ENCODE results near the gene SH2D4B.
"Not testable (repeated sequence)": the region's sequence is repeated elsewhere in the genome, so short reads cannot be mapped to it uniquely, and the experiment has no call there.

SH2D4B gene

DNA sequence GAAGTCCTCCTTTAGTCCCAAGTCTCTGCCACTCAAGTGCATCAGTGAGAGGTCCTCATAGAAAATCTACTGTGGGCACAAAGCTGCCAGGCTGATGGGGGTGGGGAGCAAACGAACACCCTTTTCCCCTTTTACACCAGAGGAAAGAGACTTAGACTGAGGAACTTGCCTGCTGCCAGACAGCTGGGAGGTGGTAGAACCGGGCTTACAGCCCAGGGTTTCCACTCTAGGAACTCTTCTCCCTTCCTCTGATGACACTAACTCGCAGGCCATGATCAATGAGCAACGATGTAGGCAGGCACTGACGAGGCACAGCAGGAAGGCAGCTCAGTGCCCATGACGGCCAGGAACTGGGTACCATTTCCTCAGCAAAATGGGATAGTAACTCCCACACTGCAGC is 11.0 kb upstream of the SH2D4B start:
- no peak for DNase-seq (ENCODE audit: low read depth)
- no peak overlapping the region for H3K4me3 ChIP-seq (replicated peaks; ENCODE audit: low read depth, low read length)
- TF ChIP-seq, protein P1, sequence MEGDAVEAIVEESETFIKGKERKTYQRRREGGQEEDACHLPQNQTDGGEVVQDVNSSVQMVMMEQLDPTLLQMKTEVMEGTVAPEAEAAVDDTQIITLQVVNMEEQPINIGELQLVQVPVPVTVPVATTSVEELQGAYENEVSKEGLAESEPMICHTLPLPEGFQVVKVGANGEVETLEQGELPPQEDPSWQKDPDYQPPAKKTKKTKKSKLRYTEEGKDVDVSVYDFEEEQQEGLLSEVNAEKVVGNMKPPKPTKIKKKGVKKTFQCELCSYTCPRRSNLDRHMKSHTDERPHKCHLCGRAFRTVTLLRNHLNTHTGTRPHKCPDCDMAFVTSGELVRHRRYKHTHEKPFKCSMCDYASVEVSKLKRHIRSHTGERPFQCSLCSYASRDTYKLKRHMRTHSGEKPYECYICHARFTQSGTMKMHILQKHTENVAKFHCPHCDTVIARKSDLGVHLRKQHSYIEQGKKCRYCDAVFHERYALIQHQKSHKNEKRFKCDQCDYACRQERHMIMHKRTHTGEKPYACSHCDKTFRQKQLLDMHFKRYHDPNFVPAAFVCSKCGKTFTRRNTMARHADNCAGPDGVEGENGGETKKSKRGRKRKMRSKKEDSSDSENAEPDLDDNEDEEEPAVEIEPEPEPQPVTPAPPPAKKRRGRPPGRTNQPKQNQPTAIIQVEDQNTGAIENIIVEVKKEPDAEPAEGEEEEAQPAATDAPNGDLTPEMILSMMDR (IDR thresholded peaks at IDR 0.05; ENCODE audit: low read length, missing control alignments), result no peak

DNA sequence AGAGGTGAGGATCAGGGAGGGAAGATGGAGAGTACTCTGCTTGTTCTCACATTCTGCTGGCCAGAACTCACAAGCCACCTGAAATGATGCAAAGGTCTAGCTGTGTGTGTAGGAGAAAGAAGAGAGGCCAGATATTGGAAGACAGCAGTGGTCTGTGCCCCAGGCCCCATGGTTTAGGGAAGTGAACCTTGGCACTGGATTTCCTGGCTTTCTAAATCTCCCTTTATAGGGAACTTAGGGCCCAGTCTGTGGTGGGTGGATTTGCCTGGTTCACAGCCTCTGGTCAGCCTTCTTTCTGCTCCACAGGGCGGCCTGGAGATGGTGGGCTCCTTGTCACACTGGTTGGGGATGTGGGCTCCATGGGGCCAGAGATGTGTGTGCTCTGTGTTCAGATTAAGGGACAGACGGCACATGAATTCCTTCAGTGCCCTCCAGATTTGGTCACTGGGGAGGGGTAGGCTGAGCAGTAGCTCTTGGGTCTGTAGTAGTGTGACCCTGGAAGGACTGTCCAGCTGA is 9.5 kb upstream of the SH2D4B start:
- DNase-seq (ENCODE audit: low read depth), result no peak
- no peak overlapping the region for H3K4me3 ChIP-seq (replicated peaks; ENCODE audit: low read depth, low read length)
- TF ChIP-seq, protein P1 (IDR thresholded peaks at IDR 0.05; ENCODE audit: low read length, missing control alignments), result no peak

DNA sequence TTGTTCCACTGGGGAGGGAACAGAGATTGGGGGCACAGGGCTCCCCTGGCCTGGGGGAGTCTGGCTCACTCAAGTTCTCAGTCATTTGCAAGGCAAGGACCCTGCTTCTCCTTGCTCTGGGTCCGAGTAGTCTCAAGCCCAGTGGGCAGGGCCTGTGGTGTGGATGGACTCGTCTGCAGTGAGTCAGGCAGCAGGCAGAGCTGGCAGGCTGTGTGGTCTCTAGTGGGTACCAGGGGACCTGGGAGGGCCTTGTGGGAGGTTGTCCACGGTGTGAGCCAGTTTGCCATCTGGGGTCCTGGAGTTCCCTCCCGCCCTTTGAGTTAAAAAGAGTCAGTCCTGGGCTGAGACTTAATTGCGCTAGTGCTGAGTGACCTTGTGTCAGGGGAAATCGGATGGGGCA is 8.8 kb upstream of the SH2D4B start:
- no peak for DNase-seq (ENCODE audit: low read depth)
- TF ChIP-seq, protein P1 (IDR thresholded peaks at IDR 0.05; ENCODE audit: low read length, missing control alignments), result no peak
- H3K4me3 ChIP-seq (replicated peaks; ENCODE audit: low read depth, low read length), result no peak overlapping the region

DNA sequence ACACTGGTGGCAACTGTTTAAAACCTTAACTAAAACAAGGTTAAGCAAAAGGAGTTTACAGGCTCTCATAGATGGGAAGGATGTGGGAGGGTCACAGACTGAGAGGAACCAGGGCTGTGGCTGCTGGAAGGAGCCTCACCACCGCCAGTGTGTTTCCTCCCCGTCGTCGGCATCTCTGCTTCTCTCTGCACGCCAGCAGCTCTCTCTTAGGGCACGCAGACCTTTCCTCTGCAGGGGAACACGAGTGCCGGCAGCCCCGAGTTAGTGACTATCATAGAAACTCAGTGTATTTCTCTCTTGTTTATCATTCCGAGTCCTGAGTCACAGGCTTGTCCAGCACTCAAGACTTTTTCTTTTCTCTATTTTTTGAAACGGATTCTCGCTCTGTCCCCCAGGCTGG is 8.1 kb upstream of the SH2D4B start:
- DNase-seq (ENCODE audit: low read depth), result no peak
- TF ChIP-seq, protein P1 (IDR thresholded peaks at IDR 0.05; ENCODE audit: low read length, missing control alignments), result no peak
- H3K4me3 ChIP-seq (replicated peaks; ENCODE audit: low read depth, low read length), result no peak overlapping the region

DNA sequence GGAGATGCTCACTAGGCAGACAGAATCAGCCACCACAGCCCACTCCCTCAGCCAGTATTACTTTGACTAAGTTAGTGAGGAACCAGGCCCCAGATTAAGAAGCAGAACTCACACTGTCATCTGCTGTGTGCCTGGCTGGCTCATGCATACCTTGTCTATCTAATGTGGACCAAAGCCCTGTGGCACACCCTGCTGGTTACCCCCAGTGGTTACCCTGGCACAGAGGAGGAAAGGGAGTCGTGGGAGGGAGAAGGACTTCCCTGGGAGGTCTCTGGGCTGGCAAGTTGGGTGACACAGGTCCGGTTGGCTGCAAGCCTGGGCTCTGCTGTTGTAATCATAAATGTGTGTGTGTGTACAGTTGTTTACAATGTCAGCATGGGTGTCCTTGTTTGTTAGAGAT is 7.5 kb upstream of the SH2D4B start:
- peak; percentile 55 for DNase-seq (ENCODE audit: low read depth)
- H3K4me3 ChIP-seq (replicated peaks; ENCODE audit: low read depth, low read length), result no peak overlapping the region
- TF ChIP-seq, protein P1 (IDR thresholded peaks at IDR 0.05; ENCODE audit: low read length, missing control alignments), result peak; percentile 39

DNA sequence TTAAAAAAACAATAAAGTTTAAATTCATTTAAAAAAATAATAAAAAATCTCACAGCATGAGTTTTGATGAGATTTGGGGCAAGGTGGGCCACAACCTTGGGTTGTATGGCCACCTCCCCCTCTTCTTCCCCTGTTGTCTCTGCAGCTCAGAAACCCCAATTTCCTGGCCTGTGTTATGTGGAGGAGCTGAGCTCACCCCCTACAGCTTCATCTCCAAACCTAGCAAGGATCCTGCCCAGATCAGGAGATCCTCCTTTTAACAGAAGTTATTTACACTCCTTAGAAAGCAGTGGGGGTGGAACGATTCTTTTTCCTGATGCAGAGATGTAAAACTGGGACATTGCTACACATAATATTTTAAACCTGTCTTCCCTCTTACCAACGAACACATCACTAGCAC is 6.9 kb upstream of the SH2D4B start:
- H3K4me3 ChIP-seq (replicated peaks; ENCODE audit: low read depth, low read length), result no peak overlapping the region
- TF ChIP-seq, protein P1 (IDR thresholded peaks at IDR 0.05; ENCODE audit: low read length, missing control alignments), result no peak
- DNase-seq (ENCODE audit: low read depth), result no peak

DNA sequence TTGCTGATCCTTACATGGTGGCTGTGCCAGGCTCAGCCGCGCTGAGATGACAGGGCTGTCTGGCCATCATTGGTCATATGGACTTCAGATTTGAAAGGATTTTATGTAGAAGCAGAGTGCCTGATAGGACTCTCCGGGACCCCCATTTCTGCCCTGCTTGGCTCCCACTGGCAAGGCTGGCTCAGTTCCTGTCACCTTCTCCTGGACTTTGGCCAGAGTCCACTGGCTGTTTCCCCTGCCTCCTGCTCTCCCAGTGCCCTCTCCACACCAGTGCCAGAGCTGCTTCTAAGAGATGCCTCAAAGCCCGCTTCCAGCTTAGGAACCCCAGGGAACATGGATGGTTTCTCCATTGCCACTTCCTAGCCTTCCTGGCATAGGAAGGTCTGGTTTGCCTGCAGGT is 5.1 kb upstream of the SH2D4B start:
- no peak for DNase-seq (ENCODE audit: low read depth)
- no peak overlapping the region for H3K4me3 ChIP-seq (replicated peaks; ENCODE audit: low read depth, low read length)
- TF ChIP-seq, protein P1 (IDR thresholded peaks at IDR 0.05; ENCODE audit: low read length, missing control alignments), result no peak

DNA sequence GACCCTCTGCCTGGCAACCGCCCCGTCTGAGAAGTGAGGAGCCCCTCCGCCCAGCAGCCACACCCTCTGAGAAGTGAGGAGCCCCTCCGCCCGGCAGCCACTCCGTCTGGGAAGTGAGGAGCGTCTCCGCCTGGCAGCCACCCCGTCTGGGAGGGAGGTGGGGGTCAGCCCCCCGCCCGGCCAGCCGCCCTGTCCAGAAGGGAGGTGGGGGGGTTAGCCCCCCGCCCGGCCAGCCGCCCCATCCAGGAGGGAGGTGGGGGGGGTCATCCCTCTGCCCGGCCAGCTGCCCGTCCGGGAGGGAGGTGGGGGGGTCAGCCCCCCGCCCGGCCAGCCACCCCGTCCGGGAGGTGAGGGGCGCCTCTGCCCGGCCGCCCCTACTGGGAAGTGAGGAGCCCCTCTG is 3.6 kb upstream of the SH2D4B start:
- not testable (repeated sequence) for DNase-seq (ENCODE audit: low read depth); H3K4me3 ChIP-seq (replicated peaks; ENCODE audit: low read depth, low read length)

DNA sequence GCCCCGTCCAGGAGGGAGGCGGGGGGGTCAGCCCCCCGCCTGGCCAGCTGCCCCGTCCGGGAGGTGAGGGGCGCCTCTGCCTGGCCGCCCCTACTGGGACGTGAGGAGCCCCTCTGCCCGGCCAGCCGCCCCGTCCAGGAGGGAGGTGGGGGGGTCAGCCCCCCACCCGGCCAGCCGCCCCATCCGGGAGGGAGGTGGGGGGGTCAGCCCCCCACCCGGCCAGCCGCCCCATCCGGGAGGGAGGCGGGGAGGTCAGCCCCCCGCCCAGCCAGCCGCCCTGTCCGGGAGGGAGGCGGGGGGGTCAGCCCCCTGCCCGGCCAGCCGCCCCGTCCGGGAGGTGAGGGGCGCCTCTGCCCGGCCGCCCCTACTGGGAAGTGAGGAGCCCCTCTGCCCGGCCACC is 3.1 kb upstream of the SH2D4B start:
- not testable (repeated sequence) for H3K4me3 ChIP-seq (replicated peaks; ENCODE audit: low read depth, low read length); DNase-seq (ENCODE audit: low read depth)
